Renal cortical epithelial cell (primary cell): Measurements from ENCODE around the gene TNFAIP8. TPM values are rescaled to one million over a fixed set of nuclear protein-coding genes. Genes with fewer than 3 reads are reported as not detected.
"Not testable (repeated sequence)": the region's sequence is repeated elsewhere in the genome, so short reads cannot be mapped to it uniquely, and the experiment has no call there.

ENCODE experiments used
- DNase-seq: peaks from one replicate; pipeline ENCODE4 v3.0.0-alpha.2; 2011; ENCODE audit warnings: low read depth
- total RNA-seq: library from RNA; depleted of rRNA; stranded (reverse); fragments of >200 nt; gene quantifications from 2 replicates; pipeline ENCODE4 v1.2.3, GENCODE V29; 2014

TNFAIP8 gene
- total RNA-seq, 1 donor from 2014 or later = 57.9 TPM

- peak; percentile 71 for DNase-seq
Observed at GRCh38 chr5:119393746-119394145, 37.9 kb downstream of the TNFAIP8 start.

- no peak for DNase-seq
Observed at GRCh38 chr5:119395080-119395836, 39.4 kb downstream of the TNFAIP8 start.

GRCh38 chr5:119396030-119396664 lies 40.3 kb downstream of the TNFAIP8 start:
- DNase-seq = no peak

- DNase-seq = peak; percentile 85
Observed at GRCh38 chr5:119397518-119398380, 41.9 kb downstream of the TNFAIP8 start.

- DNase-seq = peak; percentile 95
Observed at GRCh38 chr5:119398727-119399466, 43.1 kb downstream of the TNFAIP8 start.

GRCh38 chr5:119400245-119400644 lies 44.4 kb downstream of the TNFAIP8 start:
- DNase-seq = peak; percentile 93

- DNase-seq = peak; percentile 65
Observed at GRCh38 chr5:119402081-119402480, 46.3 kb downstream of the TNFAIP8 start.

- no peak for DNase-seq
Observed at GRCh38 chr5:119402555-119402954, 46.7 kb downstream of the TNFAIP8 start.

- no peak for DNase-seq
Observed at GRCh38 chr5:119404033-119404432, 48.2 kb downstream of the TNFAIP8 start.

- DNase-seq = no peak
Observed at GRCh38 chr5:119405419-119405818, 49.6 kb downstream of the TNFAIP8 start.

GRCh38 chr5:119406551-119407110 lies 50.8 kb downstream of the TNFAIP8 start:
- DNase-seq = no peak

- DNase-seq = no peak
Observed at GRCh38 chr5:119409235-119409815, 53.5 kb downstream of the TNFAIP8 start.

- no peak for DNase-seq
Observed at GRCh38 chr5:119410448-119411159, 54.8 kb downstream of the TNFAIP8 start.

- DNase-seq = peak; percentile 78
Observed at GRCh38 chr5:119411361-119412278, 55.8 kb downstream of the TNFAIP8 start.

GRCh38 chr5:119412279-119413227 lies 56.7 kb downstream of the TNFAIP8 start:
- no peak for DNase-seq

- not testable (repeated sequence) for DNase-seq
Observed at GRCh38 chr5:119414124-119414734, 58.4 kb downstream of the TNFAIP8 start.

GRCh38 chr5:119417891-119418605 lies 62.2 kb downstream of the TNFAIP8 start:
- peak; percentile 53 for DNase-seq
